ENCODE data around the gene AAMP. TPM values are rescaled to one million over a fixed set of nuclear protein-coding genes. Genes with fewer than 3 reads are reported as not detected.

The AAMP gene
- total and polyA plus RNA-seq, 3 donors from 2014 or later, result 112 to 177 (median 154) TPM

- Histone ChIP-seq H3K36me3 (ENCODE audit: low read depth, missing control alignments) (no peaks in the 10 kb centered on the region), H3K27me3 (no peaks in the 10 kb centered on the region), H3K9me3 (no peaks in the 10 kb centered on the region), H3K4me1 (no peaks in the 10 kb centered on the region), H3K27ac (no peak overlapping the region), H3K4me3 (no peak overlapping the region)
- WGBS, 2 donors, result 15 to 18% methylated on average over 9 of the region's 9 CpGs
- DNase-seq, result peak; percentile 94
- no peak for TF ChIP-seq POLR2A (IDR thresholded peaks at IDR 0.05)
- peak; percentile 98 to 99 (median 98) for TF ChIP-seq CTCF (IDR thresholded peaks at IDR 0.05)
- intact Hi-C loops (cut with DNase I; ENCODE audit: low total_unique reads), result no loop called here
These were observed 31.4 kb upstream of the AAMP start for GRCh38 chr2:218301176-218301819.

DNA sequence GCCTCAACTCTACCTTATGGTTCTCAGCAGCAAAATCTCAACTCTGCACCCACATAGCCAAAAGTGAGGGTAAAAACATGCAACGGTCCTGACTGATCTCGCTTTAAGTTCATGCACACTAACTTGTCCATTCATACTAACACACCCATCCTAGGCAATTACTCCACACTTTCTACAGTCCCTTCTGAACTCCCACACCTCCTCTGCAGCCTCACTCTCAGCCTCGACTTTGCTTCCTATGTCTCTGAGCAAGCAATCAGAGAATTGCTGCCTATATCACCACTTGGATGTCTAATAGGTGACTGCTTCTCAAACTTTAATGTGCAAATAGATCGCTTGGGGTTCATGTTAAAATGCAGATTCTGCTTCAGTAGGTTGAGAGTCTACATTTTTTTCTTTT is 30.2 kb upstream of the AAMP start:
- no peak for DNase-seq
- H3K27me3 ChIP-seq, result no peaks in the 10 kb centered on the region
- 80 to 82% methylated on average over 4 of the region's 4 CpGs for WGBS, 2 donors
- no peak overlapping the region for H3K4me3 ChIP-seq
- no peak for TF ChIP-seq CTCF (IDR thresholded peaks at IDR 0.05)
- TF ChIP-seq POLR2A (IDR thresholded peaks at IDR 0.05), result no peak
- intact Hi-C loops (cut with DNase I; ENCODE audit: low total_unique reads), result no loop called here
- H3K27ac ChIP-seq, result no peak overlapping the region
- no peaks in the 10 kb centered on the region for H3K9me3 ChIP-seq
- H3K36me3 ChIP-seq (ENCODE audit: low read depth, missing control alignments), result no peaks in the 10 kb centered on the region
- H3K4me1 ChIP-seq, result peaks cover 5% of the 10 kb centered on the region

GRCh38 chr2:218298314-218298875 is 28.5 kb upstream of the AAMP start:
- Histone ChIP-seq H3K4me3 (no peak overlapping the region), H3K4me1 (peaks cover 5% of the 10 kb centered on the region), H3K9me3 (no peaks in the 10 kb centered on the region), H3K36me3 (ENCODE audit: low read depth, missing control alignments) (no peaks in the 10 kb centered on the region), H3K27ac (no peak overlapping the region), H3K27me3 (no peaks in the 10 kb centered on the region)
- TF ChIP-seq POLR2A (IDR thresholded peaks at IDR 0.05) (no peak), CTCF (IDR thresholded peaks at IDR 0.05) (no peak)
- WGBS, 2 donors, result 83 to 91% methylated on average over 6 of the region's 6 CpGs
- intact Hi-C loops (cut with DNase I; ENCODE audit: low total_unique reads), result no loop called here
- no peak for DNase-seq

DNA sequence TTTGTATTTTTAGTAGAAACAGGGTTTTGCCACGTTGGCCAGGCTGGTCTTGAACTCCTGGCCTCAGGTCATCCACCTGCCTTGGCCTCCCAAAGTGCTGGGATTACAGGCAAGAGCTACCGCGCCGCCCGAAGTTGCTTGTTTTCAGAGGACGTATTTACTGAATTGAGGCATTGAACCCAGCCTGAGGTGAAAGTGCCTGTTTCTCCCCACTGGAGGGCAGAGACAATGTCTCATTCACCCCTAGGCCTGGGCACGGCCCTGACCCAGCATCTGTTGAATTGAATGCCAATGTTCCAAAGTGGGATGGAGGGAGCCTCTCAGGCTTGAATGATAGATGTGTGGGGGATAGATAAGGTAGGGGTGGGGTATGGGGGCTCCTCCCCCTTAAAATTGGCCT is 26.9 kb upstream of the AAMP start:
- TF ChIP-seq POLR2A (IDR thresholded peaks at IDR 0.05) (no peak), CTCF (IDR thresholded peaks at IDR 0.05) (no peak)
- no peak for DNase-seq
- 65 to 94% methylated on average over 7 of the region's 7 CpGs for WGBS, 2 donors
- no peaks in the 10 kb centered on the region for H3K9me3 ChIP-seq
- no peak overlapping the region for H3K27ac ChIP-seq
- no peaks in the 10 kb centered on the region for H3K36me3 ChIP-seq (ENCODE audit: low read depth, missing control alignments)
- no peak overlapping the region for H3K4me3 ChIP-seq
- H3K4me1 ChIP-seq, result peaks cover 12% of the 10 kb centered on the region
- H3K27me3 ChIP-seq, result no peaks in the 10 kb centered on the region
- intact Hi-C loops (cut with DNase I; ENCODE audit: low total_unique reads), result no loop called here

GRCh38 chr2:218296200-218296599 is 26.3 kb upstream of the AAMP start:
- intact Hi-C loops (cut with DNase I; ENCODE audit: low total_unique reads), result no loop called here
- no peaks in the 10 kb centered on the region for H3K36me3 ChIP-seq (ENCODE audit: low read depth, missing control alignments)
- H3K27ac ChIP-seq, result no peak overlapping the region
- no peak overlapping the region for H3K4me3 ChIP-seq
- no peaks in the 10 kb centered on the region for H3K9me3 ChIP-seq
- 92 to 95% methylated on average over 1 of the region's 1 CpG for WGBS, 2 donors
- no peak for TF ChIP-seq CTCF (IDR thresholded peaks at IDR 0.05)
- TF ChIP-seq POLR2A (IDR thresholded peaks at IDR 0.05), result no peak
- DNase-seq, result no peak
- peaks cover 15% of the 10 kb centered on the region for H3K4me1 ChIP-seq
- H3K27me3 ChIP-seq, result no peaks in the 10 kb centered on the region

Data from testis (tissue), 3 donors.